Ascending aorta (tissue), 2 donors: ENCODE data around the gene BMP6. TPM values are rescaled to one million over a fixed set of nuclear protein-coding genes. Genes with fewer than 3 reads are reported as not detected.

Experiments
- DNase-seq, 2 donors: peaks; one replicate each; pipeline ENCODE4 v3.0.0-alpha.2; 2019; ENCODE audit warnings: low spot score in 2 of 2
- H3K27ac ChIP-seq, 2 donors: fragments of 200-600 bp; sonication (generic); one replicate each; pipeline ENCODE4 v1.5.1; 2016 to 2017; ENCODE audit warnings: mild to moderate bottlenecking in 1 of 2
- H3K27me3 ChIP-seq: fragments of 200-600 bp; sonication (generic); one replicate; pipeline ENCODE4 v1.5.1; 2017
- H3K36me3 ChIP-seq, 2 donors: fragments of 200-600 bp; sonication (generic); one replicate each; pipeline ENCODE4 v1.5.1; 2016
- H3K4me1 ChIP-seq, 2 donors: fragments of 200-600 bp; sonication (generic); one replicate each; pipeline ENCODE4 v1.5.1; 2016 to 2017; ENCODE audit warnings: mild to moderate bottlenecking in 1 of 2
- H3K4me3 ChIP-seq, 2 donors: fragments of 200-600 bp; sonication (generic); one replicate each; pipeline ENCODE4 v1.5.1; 2016 to 2017; ENCODE audit warnings: mild to moderate bottlenecking in 1 of 2
- H3K9me3 ChIP-seq, 2 donors: fragments of 200-600 bp; sonication (generic); one replicate each; pipeline ENCODE4 v1.5.1; 2016
- intact Hi-C: fragments of 100-400 bp; cut with DNase I; formaldehyde crosslinking; loops from one replicate; pipeline ENCODE4 v1.15.1; 2023
- total RNA-seq: library from RNA; depleted of rRNA; stranded (reverse); fragments of >200 nt; gene quantifications from one replicate; pipeline ENCODE4 v1.1.0, GENCODE V29; 2016
- TF ChIP-seq, protein P1 (sequence below), 3 experiments: fragments of 200-600 bp in 2 of 3; fragments of 450-650 bp in 1 of 3; sonication (generic) in 2 of 3; IDR thresholded peaks; one replicate each; pipeline ENCODE4 v1.5.1; 2016 to 2019; ENCODE audit warnings: antibody characterized with exemption in 3 of 3, mild to moderate bottlenecking in 1 of 3, moderate library complexity in 1 of 3

Gene BMP6
- total RNA-seq, 1 donor from 2014 or later = 16.0 TPM

DNA sequence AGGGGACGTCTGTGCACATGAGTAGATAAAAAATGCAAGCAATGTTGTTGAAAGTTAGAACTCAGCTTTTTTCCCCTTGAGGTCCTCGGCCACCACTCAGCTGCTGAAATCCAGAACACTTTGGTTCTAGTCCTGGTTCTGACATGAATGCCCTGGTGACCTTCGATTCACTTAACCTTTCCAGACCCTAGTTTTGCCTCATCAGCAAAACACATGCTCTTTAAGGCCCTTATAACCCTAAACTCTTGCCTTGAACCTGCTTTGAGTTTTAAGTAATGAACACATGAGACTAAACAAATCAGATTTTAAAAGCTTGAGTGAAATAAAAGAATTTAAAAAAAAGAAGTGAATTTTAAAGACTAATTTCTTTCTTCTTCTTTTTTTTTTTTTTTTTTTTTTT, 33.4 kb downstream of the BMP6 start:
- TF ChIP-seq, protein P1, sequence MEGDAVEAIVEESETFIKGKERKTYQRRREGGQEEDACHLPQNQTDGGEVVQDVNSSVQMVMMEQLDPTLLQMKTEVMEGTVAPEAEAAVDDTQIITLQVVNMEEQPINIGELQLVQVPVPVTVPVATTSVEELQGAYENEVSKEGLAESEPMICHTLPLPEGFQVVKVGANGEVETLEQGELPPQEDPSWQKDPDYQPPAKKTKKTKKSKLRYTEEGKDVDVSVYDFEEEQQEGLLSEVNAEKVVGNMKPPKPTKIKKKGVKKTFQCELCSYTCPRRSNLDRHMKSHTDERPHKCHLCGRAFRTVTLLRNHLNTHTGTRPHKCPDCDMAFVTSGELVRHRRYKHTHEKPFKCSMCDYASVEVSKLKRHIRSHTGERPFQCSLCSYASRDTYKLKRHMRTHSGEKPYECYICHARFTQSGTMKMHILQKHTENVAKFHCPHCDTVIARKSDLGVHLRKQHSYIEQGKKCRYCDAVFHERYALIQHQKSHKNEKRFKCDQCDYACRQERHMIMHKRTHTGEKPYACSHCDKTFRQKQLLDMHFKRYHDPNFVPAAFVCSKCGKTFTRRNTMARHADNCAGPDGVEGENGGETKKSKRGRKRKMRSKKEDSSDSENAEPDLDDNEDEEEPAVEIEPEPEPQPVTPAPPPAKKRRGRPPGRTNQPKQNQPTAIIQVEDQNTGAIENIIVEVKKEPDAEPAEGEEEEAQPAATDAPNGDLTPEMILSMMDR (IDR thresholded peaks at IDR 0.05) = no peak
- H3K9me3 ChIP-seq = peaks cover 0 to 7% of the 10 kb centered on the region in 2 donors
- no peak overlapping the region for H3K27ac ChIP-seq
- intact Hi-C loops = no loop called here
- no peaks in the 10 kb centered on the region for H3K36me3 ChIP-seq
- no peaks in the 10 kb centered on the region for H3K27me3 ChIP-seq
- H3K4me3 ChIP-seq = no peak overlapping the region
- H3K4me1 ChIP-seq = no peaks in the 10 kb centered on the region
- no peak for DNase-seq

DNA sequence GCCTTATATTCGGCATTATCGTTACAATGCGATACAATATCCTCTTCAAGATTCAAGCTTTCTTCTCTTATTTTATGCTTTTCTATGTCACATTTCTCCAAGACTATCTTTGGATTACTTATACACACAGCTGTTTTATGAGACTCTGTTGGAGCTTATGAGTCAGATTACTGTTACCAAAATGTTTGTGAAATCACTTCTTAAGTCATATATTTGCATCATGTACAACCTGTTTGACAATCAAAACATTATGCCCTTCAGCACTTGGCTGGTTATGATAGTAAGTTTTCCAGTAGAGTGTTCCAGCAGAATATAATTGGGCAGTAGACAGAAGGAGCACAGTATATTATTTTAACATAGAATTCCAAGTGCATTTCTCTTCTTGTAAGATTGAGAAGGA, 35.2 kb downstream of the BMP6 start:
- Histone ChIP-seq H3K27me3 (no peaks in the 10 kb centered on the region), H3K9me3 (peaks cover 0 to 7% of the 10 kb centered on the region in 2 donors), H3K4me3 (no peak overlapping the region), H3K27ac (no peak overlapping the region), H3K36me3 (no peaks in the 10 kb centered on the region), H3K4me1 (no peaks in the 10 kb centered on the region)
- DNase-seq = no peak
- TF ChIP-seq, protein P1 (IDR thresholded peaks at IDR 0.05) = no peak
- intact Hi-C loops = no loop called here

DNA sequence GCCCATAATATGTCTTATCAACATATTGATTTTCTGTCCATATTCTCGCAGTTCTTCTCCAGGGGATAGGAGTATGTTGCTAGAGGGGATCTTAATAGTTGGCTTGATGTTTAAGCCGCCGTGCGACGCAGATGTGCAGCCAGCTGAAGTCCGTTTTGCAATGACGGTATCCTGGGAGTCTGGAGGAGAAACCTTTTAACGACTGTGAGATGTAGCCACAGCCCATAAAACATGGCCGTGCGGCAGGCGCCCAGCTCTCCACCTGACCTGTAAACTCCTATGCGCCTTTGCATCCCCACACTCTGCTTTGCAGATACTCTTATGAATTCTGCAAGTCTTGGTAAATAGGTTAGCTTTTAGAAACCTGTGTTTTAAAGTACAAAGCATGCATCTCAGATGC, 36.9 kb downstream of the BMP6 start:
- DNase-seq = no peak
- Histone ChIP-seq H3K36me3 (no peaks in the 10 kb centered on the region), H3K9me3 (no peaks in the 10 kb centered on the region), H3K4me3 (no peak overlapping the region), H3K27me3 (no peaks in the 10 kb centered on the region), H3K4me1 (no peaks in the 10 kb centered on the region), H3K27ac (no peak overlapping the region)
- TF ChIP-seq, protein P1 (IDR thresholded peaks at IDR 0.05) = no peak
- intact Hi-C loops = no loop called here

DNA sequence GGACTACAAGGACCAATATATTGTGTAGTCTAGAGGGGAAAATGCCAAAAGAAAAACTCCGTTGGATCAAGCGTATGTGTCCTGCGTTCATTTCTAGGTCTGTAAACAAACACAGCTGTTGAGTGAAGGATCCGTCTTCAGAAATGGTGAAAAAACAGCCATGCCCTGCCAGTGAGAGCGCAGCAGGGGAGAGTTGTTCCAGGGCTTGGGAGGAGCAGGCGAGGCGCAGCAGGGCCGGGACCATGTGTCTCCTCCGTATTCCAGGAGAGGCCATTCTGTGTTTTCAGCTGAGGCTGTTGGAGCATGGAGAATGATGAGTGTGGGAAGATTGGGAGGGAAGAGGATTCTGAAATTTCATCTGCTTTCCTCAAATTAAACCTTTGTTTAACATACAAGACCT, 38.0 kb downstream of the BMP6 start:
- intact Hi-C loops = no loop called here
- Histone ChIP-seq H3K4me3 (no peak overlapping the region), H3K4me1 (no peaks in the 10 kb centered on the region), H3K27ac (no peak overlapping the region), H3K9me3 (no peaks in the 10 kb centered on the region), H3K27me3 (no peaks in the 10 kb centered on the region), H3K36me3 (no peaks in the 10 kb centered on the region)
- TF ChIP-seq, protein P1 (IDR thresholded peaks at IDR 0.05) = no peak
- no peak for DNase-seq

DNA sequence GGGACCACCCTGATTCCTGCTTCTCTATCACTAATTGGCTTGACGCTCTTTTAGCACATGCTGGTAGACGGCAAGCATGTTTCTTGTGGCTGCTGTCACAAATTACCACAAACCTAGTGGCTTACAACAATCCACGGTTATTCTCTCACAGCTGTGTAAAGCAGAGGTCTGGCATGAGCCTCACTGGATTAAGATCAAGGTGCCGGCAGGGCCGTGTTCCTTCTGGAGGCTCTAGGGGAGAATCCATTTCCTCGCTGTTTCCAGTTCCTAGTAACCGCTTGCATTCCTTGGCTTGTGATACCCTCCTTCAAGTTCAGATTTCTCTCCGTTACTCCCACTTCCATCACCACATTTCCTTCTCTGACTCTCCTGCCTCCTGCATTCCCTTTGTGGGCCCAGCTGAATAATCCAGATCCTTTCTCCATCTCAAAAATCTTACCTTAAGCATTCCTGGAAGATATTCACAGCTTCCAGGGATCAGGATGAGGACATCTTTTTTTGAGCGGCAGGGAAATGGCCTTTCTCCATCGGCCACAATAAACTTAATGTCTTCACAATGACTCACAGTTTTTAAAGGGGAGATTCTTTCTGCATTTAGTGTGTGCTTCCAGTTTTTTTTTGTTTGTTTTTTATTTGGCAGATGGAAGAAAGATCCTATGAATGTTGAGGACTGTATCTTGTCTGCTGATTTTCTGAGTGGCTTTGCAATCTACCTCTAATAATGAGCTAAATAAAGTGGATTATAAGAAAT, 39.9 kb downstream of the BMP6 start:
- Histone ChIP-seq H3K36me3 (no peaks in the 10 kb centered on the region), H3K27ac (no peak overlapping the region), H3K4me1 (no peaks in the 10 kb centered on the region), H3K27me3 (no peaks in the 10 kb centered on the region), H3K4me3 (no peak overlapping the region), H3K9me3 (no peaks in the 10 kb centered on the region)
- no peak for DNase-seq
- intact Hi-C loops = no loop called here
- TF ChIP-seq, protein P1 (IDR thresholded peaks at IDR 0.05) = no peak
